Activated CD8-positive, alpha-beta memory T cell treated with anti-CD3 and anti-CD28 coated beads for 36 hours (primary cell): ENCODE results near the gene TUBB2A. TPM values are rescaled to one million over a fixed set of nuclear protein-coding genes. Genes with fewer than 3 reads are reported as not detected.
"Not testable (repeated sequence)": the region's sequence is repeated elsewhere in the genome, so short reads cannot be mapped to it uniquely, and the experiment has no call there.

Experiments
- CTCF ChIA-PET: fragments of 350-600 bp; sonication (Branson Sonifier 250); formaldehyde crosslinking; loops from one replicate; lab custom pipeline; 2021; ENCODE audit warnings: antibody characterized with exemption; lab: Charles Lee
- POLR2A ChIA-PET: fragments of 350-600 bp; sonication (Branson Sonifier 250); formaldehyde crosslinking; loops from one replicate; lab custom pipeline; 2021; ENCODE audit warnings: antibody characterized with exemption; lab: Charles Lee
- total RNA-seq, 2 experiments: library from RNA; stranded (reverse); gene quantifications; one replicate each; pipeline ENCODE4 v1.2.3, GENCODE V29; 2021

Gene TUBB2A
- total RNA-seq, 2 experiments from 2014 or later, result 1.8 to 2.1 TPM

GRCh38 chr6:3162565-3163247 lies 5.4 kb upstream of the TUBB2A start:
- POLR2A ChIA-PET, result interaction anchor here (0.6 to 1.2 kb wide), 3 partner anchors 37 to 67 kb away, joined by 3 to 5 read pairs (median 3); no protein-coding TSS in a partner anchor
- CTCF ChIA-PET, result interaction anchor here (1.6 kb wide), 1 partner anchor 23 kb away, joined by 4 read pairs; no protein-coding TSS in a partner anchor

- POLR2A ChIA-PET, result interaction anchor here (1.2 kb wide), 1 partner anchor 48 kb away, joined by 3 read pairs; no protein-coding TSS in a partner anchor
Observed at GRCh38 chr6:3162067-3162497, 4.7 kb upstream of the TUBB2A start.

GRCh38 chr6:3159805-3160781 lies 2.7 kb upstream of the TUBB2A start:
- ChIA-PET POLR2A (no interaction called here), CTCF (interaction anchor here (0.8 to 0.9 kb wide), 2 partner anchors 49 to 91 kb away, joined by 3 read pairs; no protein-coding TSS in a partner anchor)

More at GRCh38 chr6:3162067-3162497, 4.7 kb upstream of the TUBB2A start:
- CTCF ChIA-PET, result interaction anchor here (1.6 kb wide), 1 partner anchor 23 kb away, joined by 4 read pairs; no protein-coding TSS in a partner anchor

GRCh38 chr6:3156184-3157130 lies 887 bp downstream of the TUBB2A start:
- CTCF ChIA-PET, result interaction anchor here (0.6 to 1.5 kb wide), 5 partner anchors 9 to 102 kb away, joined by 3 read pairs; partner anchors contain the start of gene BPHL
- POLR2A ChIA-PET, result not testable (repeated sequence)

- CTCF ChIA-PET, POLR2A ChIA-PET: not testable (repeated sequence)
Observed at GRCh38 chr6:3155416-3155815, 1.9 kb downstream of the TUBB2A start.

- ChIA-PET CTCF (no interaction called here), POLR2A (interaction anchor here (0.6 kb wide), 1 partner anchor 13 kb away, joined by 3 read pairs; no protein-coding TSS in a partner anchor)
Observed at GRCh38 chr6:3152689-3153088, 4.7 kb downstream of the TUBB2A start.

GRCh38 chr6:3151691-3152090 lies 5.7 kb downstream of the TUBB2A start:
- ChIA-PET CTCF (no interaction called here), POLR2A (no interaction called here)

GRCh38 chr6:3147914-3148757 lies 9.2 kb downstream of the TUBB2A start:
- CTCF ChIA-PET, result interaction anchor here (1.3 kb wide), 1 partner anchor 9 kb away, joined by 3 read pairs; the partner anchor contains the start of gene TUBB2A
- POLR2A ChIA-PET, result no interaction called here

- ChIA-PET CTCF (interaction anchor here (0.7 kb wide), 1 partner anchor 769 kb away, joined by 3 read pairs; no protein-coding TSS in a partner anchor), POLR2A (no interaction called here)
Observed at GRCh38 chr6:3144571-3144970, 12.8 kb downstream of the TUBB2A start.

- ChIA-PET CTCF (interaction anchor here (1.0 kb wide), 1 partner anchor 16 kb away, joined by 3 read pairs; no protein-coding TSS in a partner anchor), POLR2A (no interaction called here)
Observed at GRCh38 chr6:3143158-3143557, 14.2 kb downstream of the TUBB2A start.

- POLR2A ChIA-PET, result no interaction called here
Observed at GRCh38 chr6:3142536-3142935, 14.8 kb downstream of the TUBB2A start.

GRCh38 chr6:3140201-3140600 lies 17.1 kb downstream of the TUBB2A start:
- ChIA-PET POLR2A (no interaction called here), CTCF (interaction anchor here (1.3 kb wide), 2 partner anchors 17 to 22 kb away, joined by 3 to 4 read pairs; partner anchors contain the start of gene TUBB2A)

More at GRCh38 chr6:3142536-3142935, 14.8 kb downstream of the TUBB2A start:
- CTCF ChIA-PET, result no interaction called here

GRCh38 chr6:3139090-3139903 lies 18.0 kb downstream of the TUBB2A start:
- ChIA-PET CTCF (interaction anchor here (1.0 to 1.3 kb wide), 4 partner anchors 12 to 140 kb away, joined by 3 to 6 read pairs (median 4); partner anchors contain the start of gene TUBB2A), POLR2A (interaction anchor here (0.6 kb wide), 1 partner anchor 13 kb away, joined by 3 read pairs; no protein-coding TSS in a partner anchor)

- ChIA-PET CTCF (no interaction called here), POLR2A (no interaction called here)
Observed at GRCh38 chr6:3138341-3138740, 19.0 kb downstream of the TUBB2A start.

- CTCF ChIA-PET, POLR2A ChIA-PET: not testable (repeated sequence)
Observed at GRCh38 chr6:3137873-3138272, 19.5 kb downstream of the TUBB2A start.

GRCh38 chr6:3137057-3137777 lies 20.1 kb downstream of the TUBB2A start:
- POLR2A ChIA-PET, result no interaction called here
- CTCF ChIA-PET, result no interaction called here
